Retina (tissue), 1 donor: Measurements from ENCODE around the gene TYW1.
A peak's percentile ranks its signal among the peaks of the same experiment; 100 is the strongest.
"Not testable (repeated sequence)": the region's sequence is repeated elsewhere in the genome, so short reads cannot be mapped to it uniquely, and the experiment has no call there.

Experiments used
- DNase-seq: peaks from one replicate; pipeline ENCODE4 v3.0.0-alpha.2; 2016

Gene TYW1

DNA sequence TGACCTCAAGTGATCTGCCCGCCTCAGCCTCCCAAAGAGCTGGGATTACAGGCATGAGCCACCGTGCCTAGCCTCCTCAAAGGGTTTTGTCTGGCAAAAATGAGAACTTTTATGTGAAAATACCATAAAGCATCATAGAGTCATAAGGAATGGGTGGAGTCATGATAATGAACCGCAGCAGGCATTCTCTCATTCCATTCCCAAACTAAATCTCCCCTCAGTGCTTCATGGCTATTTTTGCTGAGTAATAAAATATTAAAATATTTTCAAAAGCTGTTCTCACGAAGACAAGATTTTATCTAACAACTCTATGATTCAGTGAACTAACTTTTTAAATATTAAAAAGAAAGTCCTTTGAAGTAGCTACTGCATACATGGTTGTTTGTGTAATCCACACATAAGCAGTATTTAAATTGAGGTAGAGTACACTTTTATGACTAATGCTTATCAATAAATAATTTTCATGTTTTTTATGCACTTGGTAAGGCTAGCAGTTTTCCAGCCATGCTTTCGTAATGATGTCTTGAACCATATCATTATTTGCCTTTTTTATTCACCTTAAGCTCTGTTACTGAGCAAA is 195.6 kb downstream of the TYW1 start:
- not testable (repeated sequence) for DNase-seq

DNA sequence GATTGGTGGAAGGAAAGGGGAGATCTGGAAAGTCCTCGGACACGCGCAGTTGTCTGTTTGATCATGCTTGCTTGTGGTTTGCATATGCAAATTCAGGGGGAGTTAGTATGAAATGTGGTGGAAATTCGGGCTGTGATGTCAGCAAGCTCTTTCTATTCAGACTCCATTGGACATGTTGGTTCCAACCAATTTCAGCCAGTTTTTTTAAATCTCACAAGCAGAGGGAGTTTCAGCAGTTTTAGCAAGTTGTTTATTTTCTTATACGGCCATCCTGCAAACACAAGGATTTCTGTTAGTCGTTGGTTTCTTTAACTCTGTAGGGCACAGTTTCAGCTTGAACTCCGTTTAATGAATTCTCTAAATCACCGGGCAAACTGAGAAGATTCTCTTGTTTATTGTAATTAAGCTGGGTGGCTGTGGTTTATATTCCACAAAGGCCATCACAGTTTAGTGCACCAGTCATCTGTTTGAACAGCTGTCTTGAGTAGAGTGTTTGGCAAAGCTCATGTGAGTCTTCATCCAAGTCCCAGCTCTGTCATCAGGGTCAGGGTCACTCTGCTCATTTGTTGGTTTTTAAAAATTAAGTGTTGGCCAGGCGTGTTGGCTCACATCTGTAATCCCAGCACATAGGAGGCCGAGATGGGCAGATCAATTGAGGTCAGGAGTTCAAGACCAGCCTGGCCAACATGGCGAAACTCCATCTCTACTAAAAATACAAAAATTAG is 196.4 kb downstream of the TYW1 start:
- DNase-seq = not testable (repeated sequence)

DNA sequence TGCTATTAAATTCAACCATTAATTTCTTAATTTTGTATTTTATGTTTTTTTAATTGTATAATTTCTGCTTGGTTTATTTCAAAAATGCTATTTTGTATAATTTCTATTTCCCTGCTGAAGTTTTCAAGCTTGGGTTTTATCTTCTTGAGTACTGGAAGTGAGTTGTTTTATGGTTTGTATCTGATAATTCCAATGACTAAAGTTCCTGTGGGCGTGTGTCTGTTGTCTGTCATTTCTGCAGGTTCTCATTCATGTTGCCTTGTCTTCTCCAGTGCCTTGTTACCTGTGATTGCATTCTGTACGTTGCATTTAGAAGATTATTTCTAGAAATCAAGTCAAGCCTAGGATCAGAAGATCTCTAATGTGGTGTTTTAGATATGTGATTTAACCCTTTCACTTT is 199.5 kb downstream of the TYW1 start:
- DNase-seq = not testable (repeated sequence)

DNA sequence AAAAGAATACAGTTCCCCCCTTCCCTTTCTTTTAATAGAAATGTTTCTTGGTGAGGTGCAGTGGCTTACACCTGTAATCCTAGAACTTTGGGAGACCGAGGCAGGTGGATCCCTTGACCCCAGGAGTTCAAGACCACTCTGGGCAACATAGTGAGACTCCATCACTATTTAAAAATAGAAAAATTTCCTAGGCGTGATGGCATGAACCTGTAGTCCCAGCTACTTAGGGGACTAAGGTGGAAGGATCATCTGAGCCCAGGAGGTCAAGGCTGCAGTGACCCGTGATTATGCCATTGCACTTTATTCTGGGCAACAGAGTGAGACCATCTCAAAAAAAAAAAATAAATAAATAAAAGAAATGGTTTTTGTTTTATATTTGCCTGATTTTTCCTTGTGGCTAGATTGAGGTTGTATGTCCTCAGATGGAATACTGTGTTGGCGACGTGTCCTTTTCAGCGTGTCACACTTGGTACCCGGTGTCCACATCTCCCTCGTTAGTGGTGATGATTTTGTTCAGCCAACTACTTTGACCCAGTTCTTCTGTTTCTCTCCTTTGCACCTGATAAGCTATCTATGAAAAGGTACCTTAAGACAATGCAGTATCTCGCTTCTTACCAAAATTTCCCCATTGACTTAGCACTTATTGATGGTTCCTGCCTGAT is 202.4 kb downstream of the TYW1 start:
- DNase-seq = not testable (repeated sequence)

DNA sequence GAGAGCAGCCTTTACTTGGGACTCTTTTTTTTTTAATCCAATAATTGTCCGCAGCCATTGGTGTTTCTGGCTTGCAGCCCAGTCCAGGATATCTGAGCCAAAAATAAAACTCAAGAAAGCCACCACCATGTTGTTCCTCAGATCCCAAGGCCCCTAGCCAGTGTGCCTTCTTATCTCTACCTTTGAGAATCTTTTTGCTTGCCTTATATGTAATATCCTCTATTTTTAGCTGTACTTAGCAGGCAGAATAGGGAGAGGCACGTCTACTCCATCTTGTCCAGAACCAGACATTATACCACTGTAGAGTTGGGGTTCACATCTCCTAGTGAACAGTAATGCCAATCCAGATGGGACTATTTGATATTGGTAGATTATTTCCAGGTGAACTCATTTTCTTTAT is 209.1 kb downstream of the TYW1 start:
- DNase-seq = not testable (repeated sequence)

DNA sequence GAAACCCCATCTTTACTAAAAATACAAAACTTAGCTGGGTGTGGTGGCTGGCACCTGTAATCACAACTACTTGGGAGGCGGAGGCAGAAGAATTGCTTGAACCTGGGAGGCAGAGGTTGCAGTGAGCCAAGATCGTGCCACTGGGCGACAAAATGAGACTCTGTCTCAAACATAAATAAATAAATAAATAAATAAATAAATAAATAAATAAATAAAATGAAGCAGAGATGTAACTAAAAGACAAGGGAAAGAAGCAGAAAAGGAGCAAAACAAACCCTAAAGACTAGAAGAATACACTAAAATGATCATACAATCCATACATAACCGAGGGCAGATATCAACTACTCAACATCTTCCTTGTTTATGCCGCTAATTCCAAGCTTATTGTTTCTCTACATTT is 209.8 kb downstream of the TYW1 start:
- DNase-seq = no peak

DNA sequence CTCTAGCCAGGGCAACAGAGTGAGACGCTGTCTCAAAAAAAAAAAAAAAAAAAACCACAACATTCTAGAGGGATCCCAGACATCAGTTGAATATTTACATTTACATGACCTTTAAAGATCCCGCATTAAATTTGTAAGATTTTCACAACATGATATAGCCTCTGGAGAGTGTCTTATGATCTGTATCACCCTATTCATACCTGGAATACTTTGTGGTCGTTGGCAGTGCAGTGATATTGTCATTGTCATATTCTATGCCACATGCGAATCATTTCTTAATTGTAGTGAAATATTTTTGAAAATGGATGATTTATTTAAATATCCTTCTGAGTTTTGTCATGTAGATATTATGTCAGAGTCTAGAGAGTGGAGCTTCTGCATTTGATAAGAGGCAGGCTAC is 212.0 kb downstream of the TYW1 start:
- DNase-seq = not testable (repeated sequence)

DNA sequence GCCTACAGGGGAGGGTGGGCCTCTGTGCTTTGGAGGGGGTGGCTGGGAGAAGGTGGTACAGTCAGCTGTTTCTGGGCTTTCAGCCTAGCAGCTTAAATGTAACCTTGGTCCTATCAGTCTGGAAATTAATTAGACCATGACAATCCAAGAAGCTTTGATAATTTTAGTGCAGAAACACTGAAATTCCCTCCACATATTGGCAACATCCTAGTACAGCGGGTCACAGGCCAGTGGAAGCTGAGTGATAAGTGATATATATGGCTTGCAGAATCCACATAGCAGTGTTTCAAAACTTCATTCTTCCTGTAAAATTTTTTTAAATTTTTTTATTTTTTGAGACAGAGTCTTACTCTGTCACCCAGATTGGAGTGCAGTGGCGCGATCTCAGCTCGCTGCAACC is 212.6 kb downstream of the TYW1 start:
- DNase-seq = no peak

DNA sequence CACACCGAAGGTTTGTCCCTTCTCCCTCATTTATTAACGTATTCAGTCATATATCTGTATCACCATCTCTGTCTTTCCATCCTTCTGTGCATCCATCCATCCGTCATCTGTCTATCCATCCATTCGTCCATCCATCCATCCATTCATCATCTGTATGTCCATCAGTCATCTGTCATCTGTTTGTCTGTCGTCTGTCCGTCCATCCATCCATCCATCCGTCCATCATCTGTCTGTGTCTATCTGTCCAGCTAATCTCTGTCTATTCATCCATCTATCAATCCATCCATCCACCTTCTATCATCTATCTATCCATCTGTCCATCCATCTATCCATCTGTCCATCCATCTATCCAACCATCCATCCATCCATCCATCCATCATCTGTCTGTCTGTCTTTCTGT is 213.9 kb downstream of the TYW1 start:
- no peak for DNase-seq

DNA sequence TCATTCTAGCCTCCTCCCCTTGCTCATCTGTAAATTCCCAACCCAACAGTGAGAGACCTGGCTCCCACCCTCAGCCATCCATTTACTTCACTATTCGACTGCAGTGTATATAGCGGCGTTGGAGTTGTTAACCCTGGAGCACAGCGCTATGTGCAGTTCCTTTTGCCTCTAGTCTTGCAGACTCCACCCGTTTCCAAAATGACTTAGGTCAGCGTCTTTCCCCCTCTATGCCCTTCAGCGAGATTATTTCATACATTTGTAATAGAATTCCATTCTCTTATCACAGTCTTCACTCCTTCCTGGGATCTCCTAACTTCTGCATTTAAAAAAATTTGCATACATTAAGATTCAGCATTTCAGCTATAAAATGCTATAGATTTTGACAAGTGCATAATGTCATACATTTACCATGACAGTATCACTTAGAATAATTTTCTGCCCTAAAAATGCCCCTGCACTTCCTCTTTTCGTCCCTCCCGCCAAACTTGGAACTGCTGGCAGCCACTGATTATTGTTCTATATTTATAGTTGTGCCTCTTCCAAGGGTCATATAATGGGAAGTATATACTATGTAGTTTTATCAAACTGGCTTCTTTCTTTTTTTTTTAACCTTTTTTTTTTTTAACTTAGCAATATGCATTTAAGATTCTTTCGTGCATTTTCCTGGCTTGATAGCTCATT is 215.2 kb downstream of the TYW1 start:
- DNase-seq = not testable (repeated sequence)

DNA sequence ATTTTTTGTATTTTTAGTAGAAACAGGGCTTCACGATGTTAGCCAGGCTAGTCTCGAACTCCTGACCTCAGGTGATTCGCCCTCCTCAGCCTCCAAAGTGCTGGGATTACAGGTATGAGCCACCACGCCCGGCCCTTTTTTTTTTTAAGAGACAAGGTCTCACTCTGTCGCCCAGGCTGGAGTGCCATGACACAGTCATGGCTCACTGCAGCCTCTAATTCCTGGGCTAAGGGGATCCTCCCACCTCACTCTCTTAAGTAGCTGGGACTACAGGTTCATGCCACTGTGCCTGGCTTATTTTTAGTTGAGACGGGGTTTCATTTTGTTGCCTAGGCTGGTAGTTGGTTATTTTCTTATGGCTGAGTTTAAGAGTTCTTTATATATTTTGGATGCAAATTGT is 216.4 kb downstream of the TYW1 start:
- DNase-seq = not testable (repeated sequence)

DNA sequence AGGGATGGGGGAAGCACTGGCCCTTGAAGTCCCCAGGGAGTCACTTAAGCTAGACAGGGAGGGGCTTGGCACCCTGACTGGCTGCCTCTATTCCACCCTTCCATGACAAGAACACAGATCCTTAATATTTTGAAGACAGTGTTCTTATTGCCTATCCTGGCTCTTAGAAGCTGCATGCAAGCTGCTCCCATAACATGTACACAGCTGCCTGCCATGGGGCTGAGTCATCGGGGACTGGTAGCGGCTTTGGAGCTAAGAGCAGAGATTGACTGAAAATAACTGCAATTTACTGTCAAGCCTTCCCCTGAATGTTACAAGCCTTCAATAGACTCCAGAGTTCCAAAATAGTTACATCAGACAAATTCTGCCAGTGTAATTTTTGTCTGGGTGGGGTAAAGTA is 226.9 kb downstream of the TYW1 start:
- not testable (repeated sequence) for DNase-seq

DNA sequence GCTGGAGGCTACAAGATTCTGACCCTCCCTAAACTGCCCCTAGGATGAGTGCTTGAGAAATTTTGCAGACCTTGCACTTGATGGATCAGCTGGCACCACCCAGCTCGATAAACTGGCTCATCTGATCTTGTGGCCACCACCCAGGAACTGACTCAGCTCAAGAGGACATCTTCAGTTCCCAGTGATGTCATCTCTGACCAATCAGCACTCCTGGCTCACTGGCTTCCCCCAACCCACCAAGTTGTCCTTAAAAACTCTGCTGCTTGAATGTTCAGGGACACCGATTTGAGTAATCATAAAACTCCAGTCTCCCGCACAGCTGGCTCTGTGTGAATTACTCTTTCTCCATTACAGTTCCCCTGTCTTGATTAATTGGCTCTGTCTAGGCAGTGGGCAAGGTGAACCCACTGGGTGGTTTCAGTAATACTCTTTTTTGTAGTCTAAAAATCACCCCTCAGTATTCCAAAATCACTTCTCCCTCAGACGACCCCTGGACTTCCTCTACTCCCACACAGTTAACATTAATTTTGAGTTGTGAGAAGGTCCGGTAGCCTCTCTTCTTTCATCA is 229.8 kb downstream of the TYW1 start:
- not testable (repeated sequence) for DNase-seq

DNA sequence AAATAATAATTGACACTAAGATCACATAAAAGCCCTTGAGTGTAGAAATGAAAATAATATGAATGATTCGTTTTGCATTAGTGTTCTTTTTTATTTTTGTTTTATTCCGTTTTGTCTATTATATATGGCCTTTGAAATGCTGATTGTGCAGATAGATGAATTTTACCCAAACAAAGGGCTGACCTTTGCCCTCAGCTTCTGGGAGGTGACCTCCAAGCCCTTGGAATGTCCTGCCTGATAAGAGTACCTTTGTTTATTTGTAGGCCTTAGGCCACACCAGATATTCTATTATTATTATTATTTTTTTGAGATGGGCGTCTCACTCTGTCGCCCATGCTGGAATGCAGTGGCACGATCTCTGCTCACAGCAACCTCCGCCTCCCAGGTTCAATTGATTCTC is 230.3 kb downstream of the TYW1 start:
- not testable (repeated sequence) for DNase-seq

DNA sequence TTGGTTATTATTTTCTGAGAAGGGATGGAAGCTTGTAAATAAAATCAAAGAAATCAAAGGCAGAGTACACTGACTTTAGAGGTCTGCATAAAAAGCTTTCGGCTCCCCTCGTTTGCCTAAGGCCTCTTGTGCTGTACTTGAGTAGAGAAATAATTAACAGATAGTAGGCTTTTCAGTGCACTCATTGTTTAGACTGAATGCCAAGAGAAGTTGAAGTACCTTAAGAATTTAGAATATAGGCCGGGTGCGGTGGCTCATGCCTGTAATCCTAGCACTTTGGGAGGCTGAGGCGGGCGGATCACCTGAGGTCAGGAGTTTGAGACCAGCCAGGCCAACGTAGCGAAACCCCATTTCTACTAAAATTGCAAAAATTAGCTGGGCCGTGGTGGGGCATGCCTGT is 232.4 kb downstream of the TYW1 start:
- not testable (repeated sequence) for DNase-seq

DNA sequence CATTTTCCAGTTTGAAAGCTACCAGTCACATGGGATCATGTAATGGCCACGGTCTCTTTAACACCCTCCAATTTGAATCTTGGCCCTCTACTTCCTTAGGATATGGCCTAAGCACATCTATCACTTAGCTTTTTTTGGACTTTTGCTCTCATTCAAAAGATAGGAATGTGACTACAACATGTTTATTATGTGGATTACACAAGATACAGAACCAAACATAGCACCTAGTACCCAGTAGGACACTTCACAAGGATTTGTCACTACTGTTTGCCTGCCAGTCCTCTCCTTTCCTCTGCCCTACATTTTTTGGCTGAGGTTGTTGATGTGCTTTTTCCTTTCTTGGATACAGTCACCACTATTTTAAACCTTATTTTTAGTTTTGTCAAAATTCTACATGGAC is 233.4 kb downstream of the TYW1 start:
- not testable (repeated sequence) for DNase-seq

DNA sequence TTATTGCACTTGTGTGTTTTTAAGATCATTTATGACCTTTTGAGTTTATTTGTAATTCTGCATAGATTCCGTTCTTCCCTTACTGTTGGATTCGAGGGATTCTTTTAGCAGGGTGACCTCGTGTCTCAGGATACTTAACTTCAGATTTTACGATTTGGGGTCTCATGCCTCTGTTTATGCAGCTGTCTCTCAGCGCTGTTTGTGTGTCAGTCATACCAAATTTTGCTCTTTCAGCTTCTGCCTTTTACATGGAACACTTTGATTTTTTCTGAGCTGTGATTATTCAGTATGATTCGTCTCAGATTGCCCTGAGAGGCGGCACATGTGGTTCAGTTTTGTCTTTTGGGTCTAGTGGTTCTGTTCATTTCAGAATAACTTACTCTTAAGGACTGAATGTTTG is 236.9 kb downstream of the TYW1 start:
- DNase-seq = not testable (repeated sequence)

DNA sequence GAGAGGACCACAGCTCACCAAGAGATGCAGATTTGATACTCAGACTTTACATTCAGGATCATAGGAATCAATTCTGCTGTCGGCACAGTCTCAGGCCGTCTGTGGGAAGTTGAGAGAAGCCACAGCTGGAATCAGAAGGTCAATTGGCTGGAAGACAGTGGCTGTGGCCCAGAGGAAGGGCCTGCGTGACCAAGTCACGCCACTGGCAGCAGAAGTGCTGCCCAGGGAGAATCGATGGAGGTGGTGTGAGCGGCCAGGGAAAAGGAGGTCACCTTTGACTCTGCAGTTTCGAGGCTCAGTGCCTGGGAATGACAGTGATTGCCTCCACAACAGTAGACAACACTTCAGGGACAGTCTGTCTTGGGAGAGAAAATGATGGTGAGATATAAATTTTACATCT is 239.6 kb downstream of the TYW1 start:
- peak; percentile 41 for DNase-seq

DNA sequence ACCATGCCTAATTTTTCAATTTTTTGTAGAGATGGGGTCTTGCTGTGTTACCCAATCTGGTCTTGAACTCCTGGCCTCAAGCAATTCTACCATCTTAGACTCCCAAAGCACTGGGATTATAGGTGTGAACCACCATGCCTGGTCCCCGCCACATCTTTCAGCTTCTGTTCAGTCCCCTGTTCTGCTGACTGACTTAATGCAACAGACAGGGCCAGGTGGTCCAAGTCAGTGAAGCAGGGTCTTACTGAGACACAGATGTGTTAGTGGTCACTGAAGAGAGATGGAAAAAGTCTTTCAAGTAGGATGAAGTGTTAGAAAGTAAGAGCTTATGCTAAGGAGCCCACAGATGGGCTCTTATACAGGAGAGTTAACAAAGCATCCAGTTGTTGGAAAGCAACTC is 246.2 kb downstream of the TYW1 start:
- DNase-seq = not testable (repeated sequence)

DNA sequence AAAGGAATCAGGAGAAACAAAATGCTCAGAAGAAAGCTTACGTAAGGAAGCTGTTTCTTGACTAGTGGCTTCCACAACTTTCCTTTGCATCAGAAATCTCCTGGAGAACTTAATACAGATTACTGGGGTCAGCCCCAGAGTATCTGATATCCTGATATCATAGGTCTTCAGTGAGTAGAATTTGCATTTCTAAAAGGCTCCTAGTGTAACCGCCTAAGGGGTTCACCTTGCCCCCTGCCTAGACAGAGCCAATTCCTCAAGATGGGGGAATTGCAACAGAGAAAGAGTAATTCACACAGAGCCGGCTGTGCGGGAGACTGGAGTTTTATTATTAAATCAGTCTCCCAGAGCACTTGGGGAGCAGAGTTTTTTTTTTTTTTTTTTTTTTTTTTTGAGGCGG is 251.7 kb downstream of the TYW1 start:
- DNase-seq = not testable (repeated sequence)

DNA sequence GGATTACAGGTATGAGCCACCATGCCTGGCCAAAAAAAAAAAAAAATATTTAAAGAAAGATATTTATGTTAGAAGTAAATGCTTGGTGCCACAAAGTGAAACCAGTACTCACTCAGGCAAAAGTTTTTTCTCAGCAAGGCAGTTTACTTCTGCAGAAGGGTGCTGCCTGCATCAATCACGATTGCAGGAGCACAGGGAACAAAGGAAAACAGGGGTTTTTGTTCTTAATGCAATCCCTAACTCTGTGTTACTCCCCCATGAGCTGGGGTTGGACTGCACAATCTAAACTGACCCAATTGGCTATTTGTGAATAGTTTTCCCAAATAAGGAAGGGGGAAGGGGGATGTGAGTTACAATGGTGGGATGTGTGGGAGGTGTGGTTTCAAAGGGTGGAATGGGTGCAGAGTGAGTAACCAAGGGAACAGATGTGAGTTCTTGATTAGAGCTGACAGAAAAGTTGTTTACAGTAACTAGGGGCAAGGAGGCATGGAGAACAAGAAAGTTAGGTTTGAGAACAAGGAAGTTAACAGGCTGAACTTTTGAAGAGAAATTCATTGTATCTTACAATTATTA is 255.4 kb downstream of the TYW1 start:
- DNase-seq = no peak

DNA sequence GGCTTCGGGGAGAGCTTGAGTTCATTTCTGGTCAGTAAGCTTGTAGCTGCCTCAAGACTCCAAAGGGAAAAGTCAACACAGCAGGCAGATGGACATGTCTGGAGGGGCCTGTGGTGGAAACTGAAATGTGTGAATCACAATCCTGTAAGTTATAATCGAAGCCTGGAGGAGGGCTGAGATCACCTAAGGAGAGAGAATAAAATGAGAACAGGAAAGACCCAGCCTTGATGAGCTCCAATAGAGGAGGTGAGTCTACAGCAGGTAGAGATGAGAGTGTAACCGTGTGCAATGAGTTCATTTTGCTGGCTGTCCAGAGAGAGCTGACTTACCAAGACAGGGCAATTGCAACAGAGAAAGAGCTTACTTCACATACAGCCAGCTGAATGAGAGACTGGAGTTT is 258.4 kb downstream of the TYW1 start:
- DNase-seq = not testable (repeated sequence)

DNA sequence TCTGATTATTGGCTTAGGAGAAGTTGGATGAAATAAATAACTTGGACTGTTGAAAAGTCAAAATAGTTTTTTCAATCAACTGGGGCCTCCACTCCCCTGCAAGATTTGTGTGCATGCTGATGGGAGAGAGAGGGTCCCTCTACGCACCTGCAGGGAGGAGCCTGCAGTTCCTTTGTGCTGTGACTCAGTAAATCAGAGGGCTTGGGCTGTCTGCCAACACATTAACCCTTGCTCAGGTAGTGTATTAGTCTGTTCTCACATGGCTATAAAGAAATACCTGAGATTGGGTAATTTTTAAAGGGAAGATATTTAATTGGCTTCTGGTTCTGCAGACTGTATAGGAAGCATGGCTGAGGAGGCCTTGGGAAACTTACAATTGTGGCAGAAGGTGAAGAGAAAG is 261.1 kb downstream of the TYW1 start:
- DNase-seq = not testable (repeated sequence)
